T-helper 1 cell treated with Interleukin-12 subunit alpha and Interleukin-12 subunit beta and Interleukin-4 antibody, amounts not matched to agents 30 μg/mL and 1 μg/mL, for 36 hours (primary cell): ENCODE measurements around the gene HACE1.
A peak's percentile ranks its signal among the peaks of the same experiment; 100 is the strongest.
"Not testable (repeated sequence)": the region's sequence is repeated elsewhere in the genome, so short reads cannot be mapped to it uniquely, and the experiment has no call there.

Experiments used
- H3K27ac Mint-ChIP-seq: one replicate; pipeline ENCODE4 v1.8.0; 2021; ENCODE audit warnings: mild to moderate bottlenecking, mixed read lengths
- H3K27me3 Mint-ChIP-seq: one replicate; pipeline ENCODE4 v1.8.0; 2021; ENCODE audit warnings: low read depth, mixed read lengths
- H3K36me3 Mint-ChIP-seq: one replicate; pipeline ENCODE4 v1.8.0; 2021; ENCODE audit warnings: low read depth, mixed read lengths
- H3K4me1 Mint-ChIP-seq: one replicate; pipeline ENCODE4 v1.8.0; 2021; ENCODE audit warnings: low read depth, mixed read lengths
- H3K4me3 Mint-ChIP-seq: one replicate; pipeline ENCODE4 v1.8.0; 2021; ENCODE audit warnings: mild to moderate bottlenecking, moderate library complexity, mixed read lengths
- H3K9me3 Mint-ChIP-seq: one replicate; pipeline ENCODE4 v1.8.0; 2021; ENCODE audit warnings: mixed read lengths

The HACE1 gene

DNA sequence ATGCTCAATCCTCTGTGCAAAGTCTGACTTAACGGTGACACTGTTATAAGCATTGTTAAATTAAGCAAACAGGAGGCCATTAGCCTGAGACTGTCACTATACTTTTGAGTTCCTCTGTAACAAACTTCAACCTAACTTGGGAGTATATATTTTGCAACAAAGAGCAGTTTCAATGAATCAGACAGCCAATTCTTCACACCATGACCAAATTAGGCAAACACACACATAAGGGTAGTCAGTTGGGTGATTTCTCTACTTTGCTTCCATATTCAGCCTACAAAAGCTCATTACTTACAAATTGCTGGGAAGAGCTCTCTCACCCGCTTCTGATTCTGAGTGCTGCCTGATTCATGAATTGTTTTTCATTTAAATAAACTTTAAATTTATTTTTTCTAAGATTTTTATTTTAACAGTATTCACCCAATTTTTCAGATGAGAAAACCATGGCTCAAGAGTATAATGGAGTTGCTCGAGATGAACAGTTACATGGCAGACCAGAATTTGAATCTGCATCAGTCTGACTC is 60.5 kb downstream of the HACE1 start:
- H3K36me3 Mint-ChIP-seq: peaks cover 14% of the 10 kb centered on the region

DNA sequence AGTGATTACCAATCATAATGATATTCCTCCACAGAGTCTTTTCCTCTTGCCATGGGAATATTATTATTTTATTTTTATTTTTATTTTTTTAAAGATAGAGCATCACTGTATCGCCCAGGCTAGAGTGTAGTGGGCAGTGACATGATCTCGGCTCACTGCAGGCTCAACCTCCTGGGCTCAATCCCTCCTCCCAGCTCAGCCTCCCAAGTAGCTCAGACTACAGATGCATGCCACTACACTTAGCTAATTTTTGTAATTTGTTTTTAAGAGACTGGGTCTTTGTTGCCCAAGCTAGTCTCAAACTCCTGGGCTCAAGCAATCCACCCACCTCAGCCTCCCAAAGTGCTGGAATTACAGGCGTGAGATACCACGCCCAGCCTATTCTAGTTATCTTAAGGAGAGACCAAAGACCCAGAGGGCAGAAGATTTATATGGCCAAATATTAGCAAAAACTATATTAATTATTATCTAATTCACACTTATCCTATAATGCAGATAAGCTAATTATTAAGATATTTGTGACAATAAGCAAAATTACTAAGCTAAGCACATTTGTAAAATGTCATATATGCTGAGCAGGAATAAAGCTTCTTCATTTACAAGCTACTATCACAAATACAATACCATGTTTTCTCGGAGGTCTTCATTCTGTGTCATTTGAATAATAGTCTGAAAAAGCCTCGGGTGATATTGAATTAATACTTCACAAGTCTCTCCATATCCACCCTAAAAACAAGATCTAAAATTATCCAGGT is 63.5 kb downstream of the HACE1 start:
- Mint-ChIP-seq H3K9me3 (peaks cover 5% of the 10 kb centered on the region), H3K36me3 (peaks cover 9% of the 10 kb centered on the region), H3K27ac (no peak overlapping the region), H3K27me3 (no peaks in the 10 kb centered on the region), H3K4me3 (no peak overlapping the region), H3K4me1 (peaks cover 2% of the 10 kb centered on the region)

More for the DNA sequence above, 60.5 kb downstream of the HACE1 start:
- Mint-ChIP-seq H3K27ac (no peak overlapping the region), H3K4me1 (no peaks in the 10 kb centered on the region), H3K4me3 (no peak overlapping the region), H3K27me3 (no peaks in the 10 kb centered on the region), H3K9me3 (peaks cover 17% of the 10 kb centered on the region)

DNA sequence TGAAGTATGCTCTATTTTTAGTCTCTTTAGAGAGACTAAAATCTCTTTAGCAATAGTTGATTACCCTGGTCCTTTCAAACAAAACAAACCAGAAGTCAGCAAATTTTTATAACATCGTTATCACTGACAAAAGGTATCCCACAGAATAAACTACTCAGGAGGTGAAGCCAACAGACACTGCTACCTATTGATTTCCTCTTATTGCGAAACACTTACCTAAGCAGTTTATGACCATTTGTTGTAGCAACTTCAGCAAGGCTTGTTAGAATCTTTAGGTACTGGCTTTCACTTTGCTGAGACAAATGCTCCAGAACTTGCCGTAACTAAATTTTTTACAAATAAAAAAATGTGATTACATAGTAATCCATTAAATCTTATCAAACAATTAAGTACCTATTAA is 64.4 kb downstream of the HACE1 start:
- H3K9me3 Mint-ChIP-seq: no peaks in the 10 kb centered on the region
- H3K27me3 Mint-ChIP-seq: no peaks in the 10 kb centered on the region
- no peak overlapping the region for H3K27ac Mint-ChIP-seq
- no peak overlapping the region for H3K4me3 Mint-ChIP-seq
- peaks cover 2% of the 10 kb centered on the region for H3K4me1 Mint-ChIP-seq
- peaks cover 5% of the 10 kb centered on the region for H3K36me3 Mint-ChIP-seq

DNA sequence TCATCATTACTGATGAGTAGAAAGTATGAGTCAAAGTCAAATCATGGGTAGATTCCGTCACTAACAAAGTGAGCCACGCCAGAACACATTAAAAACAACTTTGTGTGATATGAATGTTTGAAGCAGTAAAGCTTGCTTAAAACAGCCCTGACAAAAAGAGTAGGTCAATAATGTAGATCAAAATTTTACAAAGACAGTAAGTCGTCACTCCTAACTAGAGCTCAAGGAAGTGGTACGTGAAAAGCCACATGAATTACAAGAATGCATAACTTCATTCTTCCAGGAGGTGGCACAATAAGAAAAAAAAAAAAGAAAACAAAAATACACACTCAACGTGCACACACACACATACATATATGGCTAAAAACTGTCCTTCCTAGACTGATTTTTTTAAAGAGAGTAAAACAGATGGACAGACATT is 69.9 kb downstream of the HACE1 start:
- H3K4me3 Mint-ChIP-seq: peak overlapping the region; percentile 74
- no peaks in the 10 kb centered on the region for H3K27me3 Mint-ChIP-seq
- peaks cover 31% of the 10 kb centered on the region for H3K4me1 Mint-ChIP-seq
- no peaks in the 10 kb centered on the region for H3K9me3 Mint-ChIP-seq
- H3K27ac Mint-ChIP-seq: peak overlapping the region; percentile 96
- peaks cover 12% of the 10 kb centered on the region for H3K36me3 Mint-ChIP-seq

DNA sequence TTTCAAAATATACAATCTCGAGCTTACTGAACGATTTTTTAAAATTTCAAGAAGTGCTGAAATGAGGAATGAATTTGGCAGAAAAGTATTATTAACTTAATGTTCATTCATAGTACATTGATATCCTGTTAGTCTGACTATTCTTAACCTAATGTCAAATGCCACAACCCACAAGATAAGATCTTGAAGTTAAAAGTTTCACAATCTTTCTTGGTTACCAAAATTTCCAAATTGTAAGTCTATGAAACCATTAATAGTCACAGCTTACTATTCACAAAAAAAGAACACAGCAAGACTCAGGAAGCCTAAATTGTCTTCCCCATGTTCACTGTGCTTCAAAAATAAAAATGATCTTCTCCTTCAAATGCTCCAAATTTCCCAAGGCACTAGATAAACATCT is 71.3 kb downstream of the HACE1 start:
- Mint-ChIP-seq H3K27me3 (no peaks in the 10 kb centered on the region), H3K4me1 (peaks cover 33% of the 10 kb centered on the region), H3K4me3 (peak overlapping the region; percentile 58), H3K36me3 (peaks cover 14% of the 10 kb centered on the region), H3K9me3 (no peaks in the 10 kb centered on the region), H3K27ac (peak overlapping the region; percentile 82)

DNA sequence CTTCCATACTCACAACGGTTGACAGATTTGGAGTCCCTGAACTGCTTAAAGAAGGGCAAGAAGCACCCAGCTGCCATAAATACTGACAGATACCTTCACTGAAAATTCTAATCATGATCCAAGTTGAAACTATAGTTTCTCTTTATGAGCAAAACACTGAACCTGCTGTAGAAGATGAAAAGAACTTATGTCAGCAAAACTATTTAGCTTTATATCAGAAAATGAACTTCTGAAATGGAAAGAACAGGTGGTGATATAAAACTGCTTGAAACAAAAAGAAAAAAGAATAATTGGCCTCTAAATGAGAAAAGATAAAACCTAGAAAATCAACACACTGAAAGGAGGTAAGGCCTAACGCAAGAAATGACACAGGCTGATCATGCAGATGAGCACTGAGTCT is 72.4 kb downstream of the HACE1 start:
- H3K27ac Mint-ChIP-seq: peak overlapping the region; percentile 41
- H3K27me3 Mint-ChIP-seq: no peaks in the 10 kb centered on the region
- H3K4me3 Mint-ChIP-seq: no peak overlapping the region
- peaks cover 38% of the 10 kb centered on the region for H3K4me1 Mint-ChIP-seq
- H3K9me3 Mint-ChIP-seq: no peaks in the 10 kb centered on the region
- H3K36me3 Mint-ChIP-seq: peaks cover 19% of the 10 kb centered on the region

DNA sequence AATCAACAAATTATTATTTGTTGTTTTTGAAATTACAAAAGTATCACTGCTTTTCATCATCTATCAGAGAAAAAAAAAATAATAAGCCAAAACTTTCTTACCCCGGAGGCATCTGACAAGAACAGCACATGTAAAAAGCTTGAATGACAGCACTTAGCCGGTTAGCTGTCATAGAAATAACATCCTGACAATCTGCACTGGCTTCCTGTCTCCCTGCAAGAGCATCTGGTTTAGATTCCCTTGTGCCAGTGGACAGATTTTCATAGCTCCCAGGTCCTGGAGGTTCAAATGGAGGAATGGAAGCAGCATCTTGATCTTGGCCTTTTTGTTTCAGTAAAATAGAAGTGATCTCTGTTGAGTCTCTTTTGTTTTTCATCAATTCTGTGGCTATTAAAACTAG is 74.8 kb downstream of the HACE1 start:
- H3K27ac Mint-ChIP-seq: no peak overlapping the region
- H3K9me3 Mint-ChIP-seq: no peaks in the 10 kb centered on the region
- peaks cover 35% of the 10 kb centered on the region for H3K4me1 Mint-ChIP-seq
- H3K4me3 Mint-ChIP-seq: no peak overlapping the region
- H3K36me3 Mint-ChIP-seq: peaks cover 26% of the 10 kb centered on the region
- no peaks in the 10 kb centered on the region for H3K27me3 Mint-ChIP-seq

DNA sequence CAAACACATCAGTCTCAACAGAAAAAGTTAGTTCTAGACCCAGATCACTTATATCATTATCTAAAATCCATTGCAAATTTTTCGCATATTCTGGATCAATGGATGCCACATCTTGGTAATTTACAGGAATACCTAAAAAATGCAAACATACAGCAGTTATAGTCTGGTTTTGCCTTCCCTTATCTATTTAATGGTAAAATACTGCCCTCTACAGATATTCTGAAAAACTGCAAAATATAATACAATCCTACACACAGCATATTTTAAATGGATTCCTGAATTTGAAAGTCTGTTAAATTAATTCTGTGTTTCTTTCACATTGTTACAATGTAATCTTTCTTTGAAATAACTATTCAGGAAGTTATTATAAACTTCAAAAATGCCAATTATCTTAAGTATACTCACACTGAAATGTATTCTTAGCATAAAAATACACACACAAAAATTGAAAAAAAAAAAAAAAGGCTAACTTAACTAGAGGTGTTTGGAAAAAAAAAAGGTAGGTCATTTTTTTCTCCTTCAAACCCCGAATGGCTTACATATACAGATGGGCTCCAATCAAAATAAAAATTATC is 88.4 kb downstream of the HACE1 start:
- Mint-ChIP-seq H3K4me1 (peaks cover 8% of the 10 kb centered on the region), H3K36me3 (peaks cover 4% of the 10 kb centered on the region), H3K27me3 (no peaks in the 10 kb centered on the region), H3K27ac (no peak overlapping the region), H3K9me3 (no peaks in the 10 kb centered on the region), H3K4me3 (no peak overlapping the region)

DNA sequence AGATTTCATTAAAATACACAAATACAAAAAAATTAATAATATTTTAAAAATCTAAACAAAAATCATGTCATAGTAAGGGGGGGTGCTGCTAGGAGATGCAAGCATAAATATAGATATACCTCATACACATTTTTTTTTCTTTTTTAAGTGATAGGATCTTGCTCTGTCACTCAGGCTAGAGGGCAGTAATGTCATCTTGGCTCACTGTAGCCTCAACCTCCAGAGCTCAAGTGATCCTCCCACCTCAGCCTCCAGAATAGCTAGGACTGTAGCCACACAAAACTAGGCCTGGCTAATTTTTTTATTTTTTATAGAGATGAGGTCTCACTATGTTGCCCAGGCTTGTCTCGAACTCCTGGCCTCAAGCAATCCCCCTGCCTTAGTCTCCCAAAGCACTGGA is 90.8 kb downstream of the HACE1 start:
- no peak overlapping the region for H3K27ac Mint-ChIP-seq
- peaks cover 14% of the 10 kb centered on the region for H3K36me3 Mint-ChIP-seq
- no peaks in the 10 kb centered on the region for H3K9me3 Mint-ChIP-seq
- no peak overlapping the region for H3K4me3 Mint-ChIP-seq
- H3K4me1 Mint-ChIP-seq: peaks cover 8% of the 10 kb centered on the region
- H3K27me3 Mint-ChIP-seq: no peaks in the 10 kb centered on the region

DNA sequence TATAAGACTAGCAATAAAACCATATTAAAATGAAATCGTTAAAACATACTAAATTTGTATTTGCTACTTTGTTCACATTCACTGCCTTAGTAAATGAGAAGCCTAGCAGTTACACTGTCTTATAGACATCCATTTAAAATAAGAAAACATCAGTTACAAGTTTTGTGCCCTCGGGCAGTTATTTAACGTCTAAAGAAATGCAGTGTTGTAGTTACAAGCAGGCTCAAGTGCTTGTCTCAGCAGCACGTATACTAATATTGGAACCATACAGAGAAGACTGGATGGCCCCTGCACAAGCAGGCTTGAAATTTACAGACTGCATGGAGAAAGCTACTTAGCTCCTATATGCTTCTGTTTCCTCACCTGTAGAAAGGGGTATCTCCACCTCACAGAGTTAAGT is 93.1 kb downstream of the HACE1 start:
- H3K4me1 Mint-ChIP-seq: peaks cover 8% of the 10 kb centered on the region
- peaks cover 18% of the 10 kb centered on the region for H3K36me3 Mint-ChIP-seq
- H3K27me3 Mint-ChIP-seq: no peaks in the 10 kb centered on the region
- H3K4me3 Mint-ChIP-seq: no peak overlapping the region
- no peak overlapping the region for H3K27ac Mint-ChIP-seq
- no peaks in the 10 kb centered on the region for H3K9me3 Mint-ChIP-seq

DNA sequence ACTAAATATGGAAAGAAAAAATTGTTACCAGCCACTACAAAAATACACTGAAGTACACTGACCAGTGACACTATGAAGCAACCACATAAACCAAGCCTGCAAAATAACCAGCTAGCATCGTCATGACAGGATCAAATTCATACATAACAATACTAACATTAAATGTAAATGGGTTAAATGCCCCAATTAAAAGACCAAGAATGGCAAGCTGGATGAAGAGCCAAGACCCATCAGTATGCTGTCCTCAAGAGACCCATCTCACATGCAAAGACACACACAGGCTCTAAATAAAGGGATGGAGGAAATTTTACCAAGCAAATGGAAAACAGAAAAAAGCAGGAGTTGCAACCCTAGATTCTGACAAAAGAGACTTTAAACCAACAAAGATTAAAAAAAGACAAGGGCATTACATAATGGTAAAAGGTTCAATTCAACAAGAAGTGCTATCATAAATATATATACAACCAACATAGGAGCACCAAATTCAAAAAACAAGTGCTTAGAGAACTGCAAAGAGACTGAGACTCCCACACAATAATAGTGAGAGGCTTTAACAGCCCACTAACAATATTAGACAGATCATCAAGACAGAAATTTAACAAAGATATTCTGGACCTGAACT is 104.8 kb downstream of the HACE1 start:
- Mint-ChIP-seq H3K4me3 (no peak overlapping the region), H3K4me1 (peaks cover 3% of the 10 kb centered on the region), H3K27ac (no peak overlapping the region), H3K27me3 (no peaks in the 10 kb centered on the region), H3K36me3 (peaks cover 44% of the 10 kb centered on the region), H3K9me3 (peaks cover 30% of the 10 kb centered on the region)

DNA sequence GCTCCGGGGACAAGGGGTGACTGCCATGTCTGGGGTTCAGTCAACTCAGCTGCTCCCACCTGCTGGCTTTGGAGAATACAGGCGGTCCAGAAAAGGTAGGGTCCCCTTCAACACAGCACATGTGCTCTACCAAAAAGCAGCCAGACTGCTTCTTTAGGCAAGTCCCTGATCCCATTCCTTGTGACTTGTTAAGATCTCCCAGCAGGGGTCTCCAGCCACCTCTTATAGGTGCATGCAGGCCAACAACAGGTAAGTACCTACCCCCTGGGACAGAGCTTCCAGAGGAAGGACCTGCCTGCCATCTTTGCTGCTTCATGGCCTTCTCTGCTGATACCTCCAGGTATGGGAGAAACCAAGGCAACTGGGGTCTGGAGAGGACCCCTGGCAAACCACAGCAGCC is 106.5 kb downstream of the HACE1 start:
- Mint-ChIP-seq H3K4me1 (no peaks in the 10 kb centered on the region), H3K9me3 (peaks cover 26% of the 10 kb centered on the region), H3K27me3 (no peaks in the 10 kb centered on the region), H3K36me3 (peaks cover 38% of the 10 kb centered on the region), H3K27ac (no peak overlapping the region), H3K4me3 (no peak overlapping the region)

DNA sequence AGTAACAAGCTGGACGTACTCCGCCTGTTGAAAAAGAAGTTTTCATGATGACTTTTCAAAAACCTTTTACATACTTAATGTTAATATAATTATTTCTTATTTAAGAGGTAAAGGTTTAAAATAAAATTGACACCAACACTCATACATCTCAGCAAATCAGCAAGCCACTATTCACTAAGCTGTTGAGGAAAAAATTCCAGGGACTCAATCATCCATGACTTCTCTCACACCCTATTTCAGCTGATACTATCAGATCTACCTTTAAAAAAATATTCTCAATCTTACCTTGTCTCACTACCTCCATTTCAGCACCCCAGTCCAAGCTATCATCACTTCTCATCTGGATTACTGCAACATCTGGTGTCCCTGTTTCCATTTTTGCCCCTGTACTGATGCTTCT is 109.3 kb downstream of the HACE1 start:
- Mint-ChIP-seq H3K36me3 (peaks cover 19% of the 10 kb centered on the region), H3K9me3 (peaks cover 18% of the 10 kb centered on the region), H3K27me3 (no peaks in the 10 kb centered on the region), H3K4me1 (no peaks in the 10 kb centered on the region), H3K4me3 (no peak overlapping the region), H3K27ac (no peak overlapping the region)

DNA sequence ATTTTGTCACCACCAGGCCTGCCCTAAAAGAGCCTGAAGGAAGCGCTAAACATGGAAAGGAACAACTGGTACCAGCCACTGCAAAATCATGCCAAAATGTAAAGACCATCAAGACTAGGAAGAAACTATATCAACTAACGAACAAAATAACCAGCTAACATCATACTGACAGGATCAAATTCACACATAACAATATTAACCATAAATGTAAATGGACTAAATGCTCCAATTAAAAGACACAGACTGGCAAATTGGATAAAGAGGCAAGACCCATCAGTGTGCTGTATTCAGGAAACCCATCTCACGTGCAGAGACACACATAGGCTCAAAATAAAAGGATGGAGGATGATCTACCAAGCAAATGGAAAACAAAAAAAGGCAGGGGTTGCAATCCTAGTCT is 120.6 kb downstream of the HACE1 start:
- H3K27ac Mint-ChIP-seq, H3K4me1 Mint-ChIP-seq, H3K4me3 Mint-ChIP-seq, H3K36me3 Mint-ChIP-seq, H3K27me3 Mint-ChIP-seq, H3K9me3 Mint-ChIP-seq: not testable (repeated sequence)

DNA sequence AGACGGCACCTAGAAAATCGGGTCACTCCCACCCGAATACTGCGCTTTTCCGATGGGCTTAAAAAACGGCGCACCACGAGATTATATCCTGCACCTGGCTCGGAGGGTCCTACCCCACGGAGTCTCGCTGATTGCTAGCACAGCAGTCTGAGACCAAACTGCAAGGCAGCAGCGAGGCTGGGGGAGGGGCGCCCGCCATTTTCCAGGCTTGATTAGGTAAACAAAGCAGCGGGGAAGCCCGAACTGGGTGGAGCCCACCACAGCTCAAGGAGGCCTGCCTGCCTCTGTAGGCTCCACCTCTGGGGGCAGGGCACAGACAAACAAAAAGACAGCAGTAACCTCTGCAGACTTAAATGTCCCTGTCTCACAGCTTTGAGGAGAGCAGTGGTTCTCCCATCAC is 122.2 kb downstream of the HACE1 start:
- H3K4me1 Mint-ChIP-seq, H3K27ac Mint-ChIP-seq, H3K36me3 Mint-ChIP-seq: not testable (repeated sequence)

More for the DNA sequence above, 122.2 kb downstream of the HACE1 start:
- not testable (repeated sequence) for H3K4me3 Mint-ChIP-seq, H3K27me3 Mint-ChIP-seq, H3K9me3 Mint-ChIP-seq
